ENCODE data around the gene FOXC2. TPM values are rescaled to one million over a fixed set of nuclear protein-coding genes. Genes with fewer than 3 reads are reported as not detected.

The FOXC2 gene
- total RNA-seq, 2 donors from 2014 or later, result 0.66 to 0.78 TPM

DNA sequence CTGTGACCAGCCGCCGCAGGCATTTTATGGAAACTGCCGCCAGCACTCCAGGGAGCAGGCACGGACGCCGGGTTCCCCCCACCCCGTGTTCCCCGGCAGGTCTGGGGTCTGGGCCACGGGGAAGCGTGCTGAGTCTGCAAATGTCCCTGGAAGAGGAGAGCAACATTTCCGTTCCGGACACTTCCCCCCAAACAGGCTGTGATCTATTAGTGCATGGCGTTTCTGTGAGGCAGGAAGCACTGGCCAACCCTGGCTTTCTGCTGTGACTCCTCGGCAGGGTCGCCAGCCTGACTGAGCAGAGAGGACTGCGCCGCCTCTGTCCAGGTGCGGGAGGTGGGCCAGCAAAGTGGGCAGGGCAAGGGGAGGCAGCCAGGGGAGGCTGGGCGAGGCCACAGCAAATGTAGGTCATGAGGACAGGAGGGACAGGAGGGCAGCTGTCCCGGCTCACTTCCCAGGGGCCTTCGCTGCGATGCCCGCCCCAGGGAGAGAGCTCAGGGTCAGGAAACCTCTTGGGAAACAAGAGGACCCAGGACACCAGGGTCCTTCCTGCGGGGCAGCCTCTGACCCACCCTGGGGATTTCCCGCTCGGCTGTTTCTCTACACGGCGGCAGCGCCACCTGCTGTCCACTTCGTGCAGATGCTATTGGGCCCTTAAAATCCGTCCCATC, 46.8 kb upstream of the FOXC2 start:
- intact Hi-C loops (cut with DNase I), result loop anchor here (5.0 kb wide), 1 partner anchor 447 kb away; no protein-coding TSS in a partner anchor
- DNase-seq (peak; percentile 49 to 69 (median 60)), ATAC-seq (peak; percentile 18)
- Histone ChIP-seq H3K4me1 (peaks cover 4% of the 10 kb centered on the region), H3K36me3 (replicated peaks in 1 of 2; ENCODE audit: insufficient read depth in 1 of 2, low read depth in 2 of 2) (no peaks in the 10 kb centered on the region), H3K9me3 (no peaks in the 10 kb centered on the region), H3K27me3 (no peaks in the 10 kb centered on the region), H3K4me3 (no peak overlapping the region), H3K27ac (no peak overlapping the region)
- no peak for TF ChIP-seq POLR2A (IDR thresholded peaks at IDR 0.05)
- TF ChIP-seq, protein P1, sequence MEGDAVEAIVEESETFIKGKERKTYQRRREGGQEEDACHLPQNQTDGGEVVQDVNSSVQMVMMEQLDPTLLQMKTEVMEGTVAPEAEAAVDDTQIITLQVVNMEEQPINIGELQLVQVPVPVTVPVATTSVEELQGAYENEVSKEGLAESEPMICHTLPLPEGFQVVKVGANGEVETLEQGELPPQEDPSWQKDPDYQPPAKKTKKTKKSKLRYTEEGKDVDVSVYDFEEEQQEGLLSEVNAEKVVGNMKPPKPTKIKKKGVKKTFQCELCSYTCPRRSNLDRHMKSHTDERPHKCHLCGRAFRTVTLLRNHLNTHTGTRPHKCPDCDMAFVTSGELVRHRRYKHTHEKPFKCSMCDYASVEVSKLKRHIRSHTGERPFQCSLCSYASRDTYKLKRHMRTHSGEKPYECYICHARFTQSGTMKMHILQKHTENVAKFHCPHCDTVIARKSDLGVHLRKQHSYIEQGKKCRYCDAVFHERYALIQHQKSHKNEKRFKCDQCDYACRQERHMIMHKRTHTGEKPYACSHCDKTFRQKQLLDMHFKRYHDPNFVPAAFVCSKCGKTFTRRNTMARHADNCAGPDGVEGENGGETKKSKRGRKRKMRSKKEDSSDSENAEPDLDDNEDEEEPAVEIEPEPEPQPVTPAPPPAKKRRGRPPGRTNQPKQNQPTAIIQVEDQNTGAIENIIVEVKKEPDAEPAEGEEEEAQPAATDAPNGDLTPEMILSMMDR (IDR thresholded peaks at IDR 0.05), result peak; percentile 65 to 88 (median 79)
- WGBS, 2 donors, result 1 to 22% methylated on average over 8 to 31 of the region's 31 CpGs

DNA sequence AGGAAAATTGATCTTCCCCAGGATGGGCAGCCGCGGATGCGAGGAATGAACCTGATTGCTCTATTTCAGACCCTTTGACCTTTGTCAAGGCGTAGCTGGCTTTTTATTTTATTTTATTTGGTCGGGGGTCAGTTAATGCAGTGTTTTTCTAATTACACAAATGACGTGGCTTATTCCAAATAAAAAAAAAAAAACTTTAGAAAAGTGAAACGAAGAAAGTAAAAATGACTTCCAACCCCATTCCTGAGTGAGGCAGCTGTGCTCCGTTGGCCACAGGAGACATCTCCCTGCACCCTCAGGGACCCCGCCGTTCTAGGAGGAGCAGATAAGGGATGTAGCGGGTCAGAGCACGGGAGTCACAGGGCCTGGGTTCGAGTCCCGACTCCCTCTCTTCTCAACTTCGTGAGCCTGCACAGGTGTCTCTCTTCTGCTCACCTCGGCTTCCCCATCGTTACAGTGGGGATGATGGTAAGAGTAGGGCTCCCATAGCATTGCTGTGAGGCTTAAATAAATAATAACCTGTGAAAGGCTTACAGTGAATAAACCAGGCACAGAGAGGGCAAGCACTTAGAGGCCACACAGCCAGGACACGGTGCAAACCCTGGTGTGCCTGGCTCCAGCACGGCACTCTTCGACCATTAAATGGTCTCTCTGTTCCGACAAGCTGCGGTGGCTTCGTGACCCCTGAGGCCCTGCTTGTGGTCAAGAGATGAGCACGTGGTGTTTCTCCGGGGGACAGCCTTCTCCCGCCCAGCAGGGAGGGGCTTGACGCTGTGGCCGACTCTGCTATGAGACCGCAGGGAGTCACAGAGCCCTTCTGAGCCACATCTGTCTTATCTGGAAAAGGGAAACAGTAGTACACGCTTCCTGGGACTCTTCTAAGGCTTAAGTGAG, 46.1 kb upstream of the FOXC2 start:
- no peaks in the 10 kb centered on the region for H3K9me3 ChIP-seq
- H3K27ac ChIP-seq, result no peak overlapping the region
- no peaks in the 10 kb centered on the region for H3K27me3 ChIP-seq
- ATAC-seq (no peak), DNase-seq (no peak)
- 32 to 38% methylated on average over 26 to 30 of the region's 30 CpGs for WGBS, 2 donors
- H3K4me1 ChIP-seq, result peaks cover 4% of the 10 kb centered on the region
- no peaks in the 10 kb centered on the region for H3K36me3 ChIP-seq (replicated peaks in 1 of 2; ENCODE audit: insufficient read depth in 1 of 2, low read depth in 2 of 2)
- intact Hi-C loops (cut with DNase I), result no loop called here
- TF ChIP-seq POLR2A (IDR thresholded peaks at IDR 0.05), result no peak
- TF ChIP-seq, protein P1 (IDR thresholded peaks at IDR 0.05), result no peak
- H3K4me3 ChIP-seq, result no peak overlapping the region

DNA sequence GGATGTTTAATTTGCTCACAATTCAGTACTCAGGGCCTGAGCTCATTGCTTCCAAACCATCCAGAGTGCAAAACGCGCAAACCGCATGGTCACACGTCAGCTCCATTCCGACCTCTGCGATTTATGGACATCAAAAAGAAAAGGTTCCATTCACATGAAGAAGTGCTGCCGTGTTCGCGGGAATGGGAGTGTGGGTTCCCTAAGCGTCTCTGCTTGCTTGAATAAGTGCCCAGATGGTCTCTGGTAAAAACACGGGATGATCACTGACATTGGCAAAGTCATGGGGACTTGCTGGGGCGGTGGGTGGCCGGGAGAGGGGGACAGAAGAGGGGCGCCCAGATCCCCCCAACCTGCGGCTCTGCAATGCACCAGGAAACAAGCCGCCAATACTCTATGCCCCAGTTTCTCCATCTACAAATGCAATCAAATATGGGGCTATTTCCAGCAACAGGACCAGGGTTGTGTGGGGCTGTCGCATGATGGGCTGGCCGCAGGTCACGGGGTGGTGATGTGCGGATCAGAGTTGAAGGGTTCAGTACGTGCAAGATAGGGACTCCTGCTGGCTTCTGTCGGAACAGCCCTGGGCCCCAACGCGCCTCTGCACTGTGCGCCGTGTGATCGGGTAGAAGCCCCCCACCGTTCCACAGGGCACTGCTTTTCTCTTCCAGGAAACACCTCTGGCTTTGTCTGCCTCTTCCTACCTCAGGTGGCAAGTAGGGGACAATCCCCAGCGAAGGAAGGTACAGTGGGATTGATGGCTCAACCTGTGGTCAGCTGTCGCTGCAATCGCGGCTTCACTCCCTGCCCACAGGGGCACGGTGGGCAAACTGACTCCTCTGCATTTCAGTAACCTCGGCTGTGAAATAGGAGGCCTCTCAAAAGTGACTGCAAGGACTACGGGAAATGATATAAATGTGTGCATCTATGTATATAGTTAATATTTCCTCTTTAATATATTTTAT, 45.1 kb upstream of the FOXC2 start:
- H3K27me3 ChIP-seq, result no peaks in the 10 kb centered on the region
- intact Hi-C loops (cut with DNase I), result no loop called here
- TF ChIP-seq, protein P1 (IDR thresholded peaks at IDR 0.05), result no peak
- TF ChIP-seq POLR2A (IDR thresholded peaks at IDR 0.05), result no peak

DNA sequence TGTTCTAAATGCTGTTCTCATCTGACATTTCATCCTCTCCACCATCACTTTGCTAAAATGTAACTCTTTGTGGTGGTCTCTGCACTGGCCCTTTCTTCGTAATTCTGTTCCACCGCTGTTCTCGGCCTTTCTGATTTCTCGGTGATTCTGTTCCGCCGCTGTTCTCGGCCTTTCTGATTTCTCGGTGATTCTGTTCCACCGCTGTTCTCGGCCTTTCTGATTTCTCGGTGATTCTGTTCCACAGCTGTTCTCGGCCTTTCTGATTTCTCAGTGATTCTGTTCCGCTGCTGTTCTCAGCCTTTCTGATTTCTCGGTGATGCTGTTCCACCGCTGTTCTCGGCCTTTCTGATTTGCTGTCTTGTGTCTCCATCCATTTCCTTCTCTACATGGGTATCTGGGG, 44.0 kb upstream of the FOXC2 start:
- Histone ChIP-seq H3K4me3 (no peak overlapping the region), H3K27me3 (no peaks in the 10 kb centered on the region), H3K36me3 (replicated peaks in 1 of 2; ENCODE audit: insufficient read depth in 1 of 2, low read depth in 2 of 2) (no peaks in the 10 kb centered on the region), H3K4me1 (peaks cover 4% of the 10 kb centered on the region), H3K9me3 (no peaks in the 10 kb centered on the region), H3K27ac (no peak overlapping the region)
- TF ChIP-seq, protein P1 (IDR thresholded peaks at IDR 0.05), result no peak
- TF ChIP-seq POLR2A (IDR thresholded peaks at IDR 0.05), result no peak
- 80% methylated on average over 16 of the region's 16 CpGs for WGBS, 2 donors
- ATAC-seq, result no peak
- DNase-seq, result no peak
- intact Hi-C loops (cut with DNase I), result no loop called here

More for the DNA sequence above, 45.1 kb upstream of the FOXC2 start:
- no peaks in the 10 kb centered on the region for H3K9me3 ChIP-seq
- ATAC-seq (no peak), DNase-seq (no peak)
- peaks cover 4% of the 10 kb centered on the region for H3K4me1 ChIP-seq
- WGBS, 2 donors, result 64 to 68% methylated on average over 32 to 35 of the region's 35 CpGs
- no peaks in the 10 kb centered on the region for H3K36me3 ChIP-seq (replicated peaks in 1 of 2; ENCODE audit: insufficient read depth in 1 of 2, low read depth in 2 of 2)
- no peak overlapping the region for H3K27ac ChIP-seq
- no peak overlapping the region for H3K4me3 ChIP-seq

Measured in body of pancreas (tissue), 4 donors.